Measurements from ENCODE around the gene PDZRN3. TPM values are rescaled to one million over a fixed set of nuclear protein-coding genes. Genes with fewer than 3 reads are reported as not detected.

Gene PDZRN3
- total RNA-seq, 1 experiment from 2014 or later: not detected

- H3K4me1 ChIP-seq (ENCODE audit: control insufficient read depth, insufficient read depth, low read length): no peaks in the 10 kb centered on the region
- no peak for ATAC-seq
- DNase-seq (ENCODE audit: low read depth, low spot score): no peak
- H3K36me3 ChIP-seq (ENCODE audit: control insufficient read depth, insufficient read depth, low read length): no peaks in the 10 kb centered on the region
- H3K9me3 ChIP-seq (ENCODE audit: control insufficient read depth, insufficient read depth, low read depth, low read length): no peaks in the 10 kb centered on the region
- CTCF ChIA-PET: no interaction called here
- no peaks in the 10 kb centered on the region for H3K27me3 ChIP-seq (ENCODE audit: control insufficient read depth, insufficient read depth, low read length)
- POLR2A ChIA-PET: no interaction called here
- in situ Hi-C loops (cut with HindIII; ENCODE audit: low pct_unique_long_range_greater_than_20kb, low sequenced_read_pairs) (no loop called here), intact Hi-C loops (cut with micrococcal nuclease; ENCODE audit: unreplicated experiment) (no loop called here)
- H3K4me3 ChIP-seq (ENCODE audit: low read depth in 2 of 2, low read length in 2 of 2): no peak overlapping the region
- no peak for TF ChIP-seq CTCF (IDR thresholded peaks at IDR 0.05)
- TF ChIP-seq, protein P1, sequence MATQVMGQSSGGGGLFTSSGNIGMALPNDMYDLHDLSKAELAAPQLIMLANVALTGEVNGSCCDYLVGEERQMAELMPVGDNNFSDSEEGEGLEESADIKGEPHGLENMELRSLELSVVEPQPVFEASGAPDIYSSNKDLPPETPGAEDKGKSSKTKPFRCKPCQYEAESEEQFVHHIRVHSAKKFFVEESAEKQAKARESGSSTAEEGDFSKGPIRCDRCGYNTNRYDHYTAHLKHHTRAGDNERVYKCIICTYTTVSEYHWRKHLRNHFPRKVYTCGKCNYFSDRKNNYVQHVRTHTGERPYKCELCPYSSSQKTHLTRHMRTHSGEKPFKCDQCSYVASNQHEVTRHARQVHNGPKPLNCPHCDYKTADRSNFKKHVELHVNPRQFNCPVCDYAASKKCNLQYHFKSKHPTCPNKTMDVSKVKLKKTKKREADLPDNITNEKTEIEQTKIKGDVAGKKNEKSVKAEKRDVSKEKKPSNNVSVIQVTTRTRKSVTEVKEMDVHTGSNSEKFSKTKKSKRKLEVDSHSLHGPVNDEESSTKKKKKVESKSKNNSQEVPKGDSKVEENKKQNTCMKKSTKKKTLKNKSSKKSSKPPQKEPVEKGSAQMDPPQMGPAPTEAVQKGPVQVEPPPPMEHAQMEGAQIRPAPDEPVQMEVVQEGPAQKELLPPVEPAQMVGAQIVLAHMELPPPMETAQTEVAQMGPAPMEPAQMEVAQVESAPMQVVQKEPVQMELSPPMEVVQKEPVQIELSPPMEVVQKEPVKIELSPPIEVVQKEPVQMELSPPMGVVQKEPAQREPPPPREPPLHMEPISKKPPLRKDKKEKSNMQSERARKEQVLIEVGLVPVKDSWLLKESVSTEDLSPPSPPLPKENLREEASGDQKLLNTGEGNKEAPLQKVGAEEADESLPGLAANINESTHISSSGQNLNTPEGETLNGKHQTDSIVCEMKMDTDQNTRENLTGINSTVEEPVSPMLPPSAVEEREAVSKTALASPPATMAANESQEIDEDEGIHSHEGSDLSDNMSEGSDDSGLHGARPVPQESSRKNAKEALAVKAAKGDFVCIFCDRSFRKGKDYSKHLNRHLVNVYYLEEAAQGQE (IDR thresholded peaks at IDR 0.05; ENCODE audit: insufficient read depth in 1 of 2, low read depth in 2 of 2, low read length in 1 of 2): no peak
- TF ChIP-seq SIN3A (IDR thresholded peaks at IDR 0.05; ENCODE audit: borderline replicate concordance, insufficient read depth, low read depth, low read length): no peak
- no peak for TF ChIP-seq TCF7L2 (IDR thresholded peaks at IDR 0.05; ENCODE audit: low read depth, low read length)
- TF ChIP-seq POLR2AphosphoS5 (IDR thresholded peaks at IDR 0.05; ENCODE audit: low read depth, low read length): no peak
- no TSS peak for BruUV-seq (replicated peaks)
- no peak overlapping the region for H3K27ac ChIP-seq (ENCODE audit: low read length)
Observed at GRCh38 chr3:73471986-73472787, 152.6 kb downstream of the PDZRN3 start.

DNA sequence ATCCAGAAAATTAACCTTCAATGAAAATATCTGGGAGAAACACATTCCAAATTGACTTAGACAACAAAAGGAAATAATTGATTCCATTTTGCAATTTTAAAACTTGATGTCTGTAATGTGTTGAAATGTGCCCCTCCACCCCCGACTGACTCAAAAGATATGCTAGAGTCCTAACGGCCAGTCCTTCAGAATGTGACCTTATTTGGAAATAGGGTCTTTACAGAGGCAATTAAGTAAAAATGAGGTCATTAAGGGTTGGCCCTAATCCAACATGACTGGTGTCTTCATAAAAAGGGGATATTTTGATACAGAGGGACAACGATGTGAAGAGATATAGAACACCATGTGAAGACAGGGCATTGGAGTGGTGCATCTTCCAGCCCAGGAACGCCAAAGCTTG, 153.9 kb downstream of the PDZRN3 start:
- ChIA-PET CTCF (no interaction called here), POLR2A (no interaction called here)
- no peak for ATAC-seq
- TF ChIP-seq CTCF (IDR thresholded peaks at IDR 0.05): no peak
- TF ChIP-seq TCF7L2 (IDR thresholded peaks at IDR 0.05; ENCODE audit: low read depth, low read length): no peak
- TF ChIP-seq, protein P1 (IDR thresholded peaks at IDR 0.05; ENCODE audit: insufficient read depth in 1 of 2, low read depth in 2 of 2, low read length in 1 of 2): no peak
- no peak for TF ChIP-seq POLR2AphosphoS5 (IDR thresholded peaks at IDR 0.05; ENCODE audit: low read depth, low read length)
- H3K4me1 ChIP-seq (ENCODE audit: control insufficient read depth, insufficient read depth, low read length): no peaks in the 10 kb centered on the region
- no peak overlapping the region for H3K27ac ChIP-seq (ENCODE audit: low read length)
- H3K9me3 ChIP-seq (ENCODE audit: control insufficient read depth, insufficient read depth, low read depth, low read length): no peaks in the 10 kb centered on the region
- H3K27me3 ChIP-seq (ENCODE audit: control insufficient read depth, insufficient read depth, low read length): no peaks in the 10 kb centered on the region
- no TSS peak for BruUV-seq (replicated peaks)
- DNase-seq (ENCODE audit: low read depth, low spot score): no peak
- H3K4me3 ChIP-seq (ENCODE audit: low read depth in 2 of 2, low read length in 2 of 2): no peak overlapping the region
- in situ Hi-C loops (cut with HindIII; ENCODE audit: low pct_unique_long_range_greater_than_20kb, low sequenced_read_pairs): no loop called here
- H3K36me3 ChIP-seq (ENCODE audit: control insufficient read depth, insufficient read depth, low read length): no peaks in the 10 kb centered on the region
- intact Hi-C loops (cut with micrococcal nuclease; ENCODE audit: unreplicated experiment): no loop called here
